HG02588 (cell line): Measurements from ENCODE around the gene PLCG2.

Experiments used
- ATAC-seq: cut with Tn5 transposase; IDR thresholded peaks from one replicate; pipeline ENCODE4 v1.9.1; 2021; ENCODE audit warnings: mild to moderate bottlenecking, moderate library complexity; ENCODE audit not compliant: unreplicated experiment

The PLCG2 gene

DNA sequence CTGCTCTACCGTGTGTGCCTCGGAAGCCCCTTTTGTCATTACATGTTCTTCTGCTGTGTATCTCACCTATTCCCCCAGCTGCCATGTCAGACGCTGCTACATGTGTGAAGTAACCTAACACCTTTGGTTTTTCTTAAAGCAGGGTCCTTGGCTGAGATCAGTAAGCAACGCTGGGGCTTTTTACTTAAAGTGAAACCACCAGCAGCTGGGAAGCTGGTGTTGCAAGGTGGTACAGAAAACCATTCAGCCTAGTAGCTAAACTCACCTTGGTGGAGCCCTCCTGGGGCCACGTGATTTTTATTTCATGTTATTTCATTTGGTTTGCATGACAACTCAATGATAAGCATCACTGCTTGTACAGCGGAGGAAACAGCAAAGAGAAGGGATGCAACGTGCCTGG is 62.6 kb downstream of the PLCG2 start:
- ATAC-seq, result peak; percentile 38

- ATAC-seq, result no peak
Measured at GRCh38 chr16:81842564-81843242, 63.6 kb downstream of the PLCG2 start.

GRCh38 chr16:81843243-81843582 is 64.1 kb downstream of the PLCG2 start:
- ATAC-seq, result no peak

GRCh38 chr16:81843683-81844082 is 64.6 kb downstream of the PLCG2 start:
- ATAC-seq, result no peak

- no peak for ATAC-seq
Measured at GRCh38 chr16:81846105-81846504, 67.0 kb downstream of the PLCG2 start.

DNA sequence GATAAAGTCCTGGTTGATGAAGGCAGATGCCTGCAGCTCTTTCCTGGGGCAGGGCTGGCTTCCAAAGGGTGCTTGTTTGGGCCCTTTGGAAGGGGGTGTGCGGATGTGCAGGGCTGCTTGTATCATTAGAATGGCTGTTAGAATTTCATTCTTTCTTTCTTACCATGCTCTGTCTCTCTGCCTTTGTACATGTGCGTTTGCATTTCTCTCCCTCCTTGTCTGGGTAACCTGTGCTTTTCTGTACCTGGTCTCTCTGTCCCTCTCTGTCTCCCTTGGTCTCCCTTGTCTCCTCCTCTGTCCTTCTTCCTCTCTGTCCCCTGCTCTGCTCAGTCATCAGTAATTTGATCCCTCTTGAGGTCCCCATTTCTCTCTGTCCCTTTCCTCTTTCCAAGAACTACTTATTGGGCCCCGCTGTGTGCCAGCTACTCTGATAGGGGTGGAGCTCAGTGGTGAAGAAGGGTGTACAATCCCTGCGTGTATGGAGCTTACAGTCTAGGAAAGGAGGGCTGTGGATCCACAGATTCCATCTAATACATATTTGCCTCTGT is 69.3 kb downstream of the PLCG2 start:
- no peak for ATAC-seq

DNA sequence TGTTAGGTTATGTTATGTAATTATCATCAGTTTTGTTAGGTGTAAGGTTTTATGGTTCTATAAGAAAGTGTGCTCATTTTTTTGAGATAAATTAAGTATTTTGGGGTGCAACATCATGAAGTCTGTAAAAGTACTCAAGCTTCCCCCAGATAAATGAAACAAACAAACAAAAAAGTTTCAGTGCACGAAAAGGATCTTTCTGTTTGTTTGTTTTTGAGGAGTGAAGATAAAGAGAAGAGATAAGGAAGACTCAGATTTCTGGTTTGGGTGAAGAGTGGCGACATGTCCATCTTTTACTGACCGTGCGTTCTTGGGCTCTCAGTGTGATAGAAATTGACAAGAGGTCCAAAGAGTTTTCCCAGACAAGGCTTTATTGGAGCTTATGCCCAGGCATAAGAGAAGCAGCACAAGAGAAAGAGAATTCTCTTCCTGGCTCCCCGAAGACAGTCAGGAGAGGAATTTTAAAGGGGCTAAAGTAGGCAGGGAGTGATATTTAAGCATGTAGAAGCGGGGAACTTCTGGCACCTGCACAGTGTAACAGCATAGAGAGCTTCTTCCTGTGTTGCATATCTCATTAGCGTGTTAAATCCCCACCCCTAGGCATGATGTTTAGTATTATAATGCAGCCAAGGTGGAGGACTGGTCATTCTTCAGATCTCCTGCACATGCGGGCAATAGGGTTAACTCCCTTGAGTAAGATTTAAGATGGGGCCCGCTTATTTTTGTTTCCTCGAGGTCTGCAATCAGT is 71.3 kb downstream of the PLCG2 start:
- no peak for ATAC-seq

GRCh38 chr16:81852347-81852746 is 73.3 kb downstream of the PLCG2 start:
- ATAC-seq, result no peak

DNA sequence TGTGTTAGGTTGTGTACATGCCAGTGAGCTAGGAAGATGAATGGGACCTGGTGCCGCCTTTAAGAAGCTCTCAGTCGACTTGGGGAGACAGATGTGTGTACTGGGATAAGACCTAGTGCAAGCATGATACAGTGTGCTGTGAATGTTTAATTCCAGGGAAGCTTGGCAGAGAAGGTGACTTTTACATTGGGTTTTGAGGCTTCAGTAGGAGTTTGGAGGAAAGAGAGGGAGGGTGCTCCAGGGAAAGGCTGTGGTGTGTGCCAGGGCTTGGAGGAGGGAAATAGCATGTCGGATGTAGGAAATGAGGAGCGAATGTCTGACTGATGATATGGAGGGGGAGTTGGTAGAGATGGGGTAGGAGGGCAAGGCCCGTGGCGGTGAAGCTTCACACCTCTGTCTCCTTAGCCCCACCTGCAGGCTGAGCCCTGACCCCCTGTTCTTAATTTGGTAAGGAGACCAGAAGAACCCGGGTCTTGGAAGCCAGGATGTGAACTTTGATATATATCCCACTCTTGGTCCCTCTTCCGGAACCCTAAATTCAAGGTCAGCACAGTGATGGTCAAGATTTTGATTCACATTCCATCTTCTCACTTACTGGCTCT is 76.6 kb downstream of the PLCG2 start:
- ATAC-seq, result no peak

DNA sequence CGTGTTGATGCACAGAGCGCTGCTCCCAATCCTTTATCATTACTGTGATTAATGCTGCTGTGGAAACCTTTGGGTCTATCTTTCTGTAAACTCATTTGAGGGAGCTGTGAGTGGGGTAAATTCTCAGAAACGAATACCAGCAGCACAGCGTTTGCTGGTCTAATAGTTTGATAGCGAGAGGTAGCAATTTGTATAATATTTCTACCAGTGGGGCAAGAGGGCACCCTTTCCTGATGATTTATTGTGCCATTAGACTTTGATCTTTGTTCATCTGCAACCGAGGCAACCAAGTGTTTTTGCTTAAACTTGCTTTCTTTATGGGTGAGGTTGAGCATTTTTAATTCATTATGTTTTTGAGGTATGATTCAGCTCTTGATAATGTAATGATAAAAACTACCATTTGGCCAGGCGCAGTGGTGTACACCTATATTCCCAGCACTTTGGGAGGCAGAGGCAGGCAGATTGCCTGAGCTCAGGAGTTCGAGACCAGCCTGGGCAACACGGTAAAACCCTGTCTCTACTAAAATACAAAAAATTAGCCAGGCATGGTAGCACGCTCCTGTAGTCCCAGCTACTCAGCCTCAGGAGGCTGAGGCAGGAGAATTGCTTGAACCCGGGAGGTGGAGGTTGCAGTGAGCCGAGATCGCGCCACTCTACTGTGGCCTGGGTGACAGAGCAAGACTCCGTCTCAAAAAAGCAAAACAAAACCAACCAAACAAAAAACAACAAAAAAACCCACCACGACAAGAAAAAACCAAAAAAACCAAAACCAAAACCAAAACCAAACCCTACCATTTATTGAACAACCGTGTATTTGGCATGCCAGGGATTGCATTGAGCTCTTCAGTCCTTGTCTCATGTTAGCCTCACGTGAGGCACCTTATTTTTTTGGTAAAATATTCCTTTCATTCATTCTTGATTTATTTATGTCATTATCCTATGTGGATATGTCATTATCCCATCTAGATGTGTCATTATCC is 81.5 kb downstream of the PLCG2 start:
- no peak for ATAC-seq

DNA sequence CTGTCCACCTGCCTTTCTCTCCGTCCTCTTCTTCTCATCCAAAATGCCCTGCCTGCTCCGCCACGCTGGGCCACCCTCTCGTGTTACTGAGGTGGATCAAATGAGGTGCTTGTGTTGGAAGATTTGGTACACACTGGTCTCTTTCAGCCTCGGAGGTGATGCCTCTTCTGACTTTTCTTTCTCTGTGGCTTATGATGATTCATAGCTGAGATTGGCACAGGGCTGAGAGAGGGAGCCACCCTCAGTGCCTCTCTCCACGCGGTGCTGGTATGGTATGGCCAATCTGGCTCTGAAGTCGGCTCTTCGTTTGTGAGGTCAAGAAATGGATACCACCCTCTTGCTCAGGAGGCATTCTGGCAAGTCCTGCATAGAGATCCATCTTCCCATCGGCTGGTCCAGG is 82.4 kb downstream of the PLCG2 start:
- no peak for ATAC-seq

GRCh38 chr16:81861915-81862314 is 82.8 kb downstream of the PLCG2 start:
- ATAC-seq, result no peak

- peak; percentile 52 for ATAC-seq
Measured at GRCh38 chr16:81863630-81864352, 84.7 kb downstream of the PLCG2 start.

GRCh38 chr16:81864646-81865382 is 85.7 kb downstream of the PLCG2 start:
- no peak for ATAC-seq

GRCh38 chr16:81866820-81867440 is 87.8 kb downstream of the PLCG2 start:
- peak; percentile 42 for ATAC-seq

DNA sequence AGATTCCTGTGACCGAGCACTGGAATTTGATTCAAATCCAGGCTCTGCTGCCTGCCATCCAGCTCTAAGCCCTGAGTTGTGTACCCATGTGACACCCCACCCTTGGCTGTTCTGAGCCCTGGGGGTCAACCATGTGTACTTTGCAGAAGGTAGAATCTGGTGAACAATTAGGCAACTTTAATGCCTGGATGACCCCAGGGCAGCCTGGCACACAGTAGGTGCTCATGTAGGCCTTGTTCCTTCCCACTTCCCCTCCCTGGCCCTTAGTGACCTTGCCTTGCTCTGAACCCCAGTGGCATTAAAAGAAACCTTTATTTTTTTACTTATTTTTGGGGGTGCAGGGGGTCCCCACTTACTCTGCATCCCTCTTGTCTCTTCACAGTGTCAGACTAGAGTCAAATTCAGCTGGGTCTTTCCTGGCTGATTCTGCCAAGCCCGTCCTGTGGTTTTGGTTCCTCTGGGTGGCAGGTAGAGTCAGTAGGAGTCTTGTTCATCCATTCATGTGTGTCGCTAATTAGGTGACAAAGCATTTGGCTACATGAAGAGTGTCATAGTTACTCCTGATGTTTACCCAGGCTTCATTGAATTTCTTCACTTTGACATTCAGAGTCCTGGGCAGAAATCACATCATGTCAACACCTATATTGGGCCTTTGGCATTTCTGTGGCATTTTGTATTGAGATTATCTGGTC is 89.1 kb downstream of the PLCG2 start:
- no peak for ATAC-seq

DNA sequence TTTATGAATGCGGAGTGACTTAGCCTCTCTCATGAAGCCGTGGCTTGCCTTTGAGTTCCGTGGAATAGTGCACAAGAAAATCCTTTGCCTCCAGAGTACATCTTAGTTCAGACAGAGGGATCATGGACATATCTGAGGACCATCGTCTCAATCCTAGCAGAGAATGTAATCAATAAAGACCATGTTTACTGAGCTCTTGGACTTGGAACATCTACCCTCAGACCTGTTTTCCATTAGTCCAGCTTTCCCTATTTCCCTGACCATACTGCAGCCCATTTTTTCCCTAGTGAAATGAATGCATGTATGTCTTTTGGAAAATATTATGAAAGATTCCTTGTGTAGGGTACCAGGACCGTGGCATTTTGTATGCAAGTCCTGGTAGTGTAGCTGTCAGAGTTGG is 90.2 kb downstream of the PLCG2 start:
- no peak for ATAC-seq

GRCh38 chr16:81873206-81873605 is 94.1 kb downstream of the PLCG2 start:
- ATAC-seq, result no peak
